K562 (cell line): ENCODE measurements around the gene MSH3.

Experiments
- ADNP ChIP-seq: fragments of 200-800 bp; sonication (Bioruptor generic); IDR thresholded peaks from 2 replicates; pipeline ENCODE4 v1.6.1; 2016; ENCODE audit warnings: missing genetic modification characterization, missing compliant biosample characterization
- ARNT ChIP-seq, 2 experiments: fragments of 450-650 bp; IDR thresholded peaks; 2 replicates each; pipeline ENCODE4 v1.6.1; 2016; ENCODE audit warnings: mild to moderate bottlenecking in 1 of 2
- BRD4 ChIP-seq: fragments of 200-600 bp; sonication (generic); IDR thresholded peaks from 2 replicates; pipeline ENCODE4 v1.6.1; 2017; ENCODE audit warnings: inconsistent platforms
- CBX1 ChIP-seq: sonication (generic); IDR thresholded peaks from 2 replicates; pipeline ENCODE4 v1.6.1; 2016; ENCODE audit warnings: antibody characterized with exemption, low read depth, mild to moderate bottlenecking
- CCAR2 ChIP-seq: fragments of 200-400 bp; formaldehyde crosslinking; IDR thresholded peaks from 2 replicates; pipeline ENCODE4 v1.6.1; 2017; ENCODE audit warnings: mild to moderate bottlenecking, low read depth, low read length
- CHD1 ChIP-seq: fragments of 200-600 bp; sonication (generic); IDR thresholded peaks from one replicate; pipeline ENCODE4 v1.6.1; 2012; ENCODE audit warnings: mild to moderate bottlenecking, moderate library complexity, low read length, inconsistent platforms
- NRF1 ChIP-seq, 2 experiments: fragments of 450-650 bp; IDR thresholded peaks in 1 of 2; conservative IDR thresholded peaks in 1 of 2; 2 replicates each; pipeline ENCODE4 v1.6.1; 2014; ENCODE audit warnings: mild to moderate bottlenecking in 2 of 2
- POLR2G ChIP-seq: fragments of 200-400 bp; formaldehyde crosslinking; IDR thresholded peaks from 2 replicates; pipeline ENCODE4 v1.6.1; 2017; ENCODE audit warnings: low read depth, mild to moderate bottlenecking, antibody characterized with exemption, low read length, moderate library complexity
- ZNF76 ChIP-seq: fragments of 250-450 bp; sonication (Bioruptor Pico); IDR thresholded peaks from 2 replicates; pipeline ENCODE4 v1.4.0; 2020; ENCODE audit warnings: mild to moderate bottlenecking, moderate library complexity, borderline replicate concordance
- ZNF780A ChIP-seq: fragments of 250-450 bp; sonication (Bioruptor Pico); IDR thresholded peaks from 2 replicates; pipeline ENCODE4 v1.5.0; 2021; ENCODE audit warnings: mild to moderate bottlenecking
- TF ChIP-seq, protein P1 (sequence below): fragments of 450-650 bp; IDR thresholded peaks from 2 replicates; pipeline ENCODE4 v1.6.1; 2016; ENCODE audit warnings: missing biosample characterization, missing genetic modification characterization

GRCh38 chr5:80798633-80799032 is 144.2 kb downstream of the MSH3 start:
- TF ChIP-seq ZNF780A (CRISPR knock-in tag) (no peak), BRD4 (no peak), POLR2G (no peak), ZNF76 (CRISPR knock-in tag) (no peak), CHD1 (no peak), NRF1 (conservative IDR thresholded peaks at IDR 0.05 in 1 of 2, IDR thresholded peaks at IDR 0.05 in 1 of 2) (no peak), CCAR2 (no peak), ADNP (no peak), CBX1 (no peak), ARNT (IDR thresholded peaks at IDR 0.05) (no peak)
- TF ChIP-seq, protein P1, sequence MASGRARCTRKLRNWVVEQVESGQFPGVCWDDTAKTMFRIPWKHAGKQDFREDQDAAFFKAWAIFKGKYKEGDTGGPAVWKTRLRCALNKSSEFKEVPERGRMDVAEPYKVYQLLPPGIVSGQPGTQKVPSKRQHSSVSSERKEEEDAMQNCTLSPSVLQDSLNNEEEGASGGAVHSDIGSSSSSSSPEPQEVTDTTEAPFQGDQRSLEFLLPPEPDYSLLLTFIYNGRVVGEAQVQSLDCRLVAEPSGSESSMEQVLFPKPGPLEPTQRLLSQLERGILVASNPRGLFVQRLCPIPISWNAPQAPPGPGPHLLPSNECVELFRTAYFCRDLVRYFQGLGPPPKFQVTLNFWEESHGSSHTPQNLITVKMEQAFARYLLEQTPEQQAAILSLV (tag): no peak
